WI38 (cell line): ENCODE measurements around the gene MST1.

Experiments used
- H3K4me3 ChIP-seq: 2 replicates; pipeline ENCODE4 v1.5.1; 2011; ENCODE audit warnings: low read depth, mild to moderate bottlenecking, control low read depth, low read length
- TF ChIP-seq, protein P1 (sequence below): IDR thresholded peaks from 2 replicates; pipeline ENCODE4 v1.5.1; 2012; ENCODE audit warnings: low read depth, mild to moderate bottlenecking, control low read depth, low read length

Gene MST1

DNA sequence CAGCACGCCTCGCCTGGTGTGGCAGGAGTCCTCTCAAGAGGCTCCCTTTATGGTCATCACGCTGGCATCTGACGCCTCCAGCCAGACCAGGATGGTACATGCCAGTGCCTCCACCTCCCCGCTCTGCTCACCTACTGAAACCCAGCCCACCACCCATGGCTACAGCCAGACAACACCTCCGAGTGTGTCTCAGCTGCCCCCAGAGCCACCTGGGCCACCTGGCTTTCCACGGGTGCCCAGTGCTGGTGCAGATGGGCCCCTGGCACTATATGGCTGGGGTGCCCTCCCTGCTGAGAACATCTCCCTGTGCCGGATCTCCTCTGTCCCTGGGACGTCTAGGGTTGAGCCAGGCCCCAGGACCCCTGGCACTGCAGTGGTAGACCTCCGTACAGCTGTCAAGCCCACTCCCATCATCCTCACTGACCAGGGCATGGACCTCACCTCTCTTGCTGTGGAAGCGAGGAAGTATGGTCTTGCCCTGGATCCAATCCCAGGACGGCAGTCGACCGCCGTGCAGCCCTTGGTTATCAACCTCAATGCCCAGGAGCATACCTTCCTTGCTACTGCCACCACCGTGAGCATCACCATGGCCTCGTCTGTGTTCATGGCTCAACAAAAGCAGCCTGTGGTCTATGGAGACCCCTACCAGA lies 35.0 kb downstream of the MST1 start:
- TF ChIP-seq, protein P1, sequence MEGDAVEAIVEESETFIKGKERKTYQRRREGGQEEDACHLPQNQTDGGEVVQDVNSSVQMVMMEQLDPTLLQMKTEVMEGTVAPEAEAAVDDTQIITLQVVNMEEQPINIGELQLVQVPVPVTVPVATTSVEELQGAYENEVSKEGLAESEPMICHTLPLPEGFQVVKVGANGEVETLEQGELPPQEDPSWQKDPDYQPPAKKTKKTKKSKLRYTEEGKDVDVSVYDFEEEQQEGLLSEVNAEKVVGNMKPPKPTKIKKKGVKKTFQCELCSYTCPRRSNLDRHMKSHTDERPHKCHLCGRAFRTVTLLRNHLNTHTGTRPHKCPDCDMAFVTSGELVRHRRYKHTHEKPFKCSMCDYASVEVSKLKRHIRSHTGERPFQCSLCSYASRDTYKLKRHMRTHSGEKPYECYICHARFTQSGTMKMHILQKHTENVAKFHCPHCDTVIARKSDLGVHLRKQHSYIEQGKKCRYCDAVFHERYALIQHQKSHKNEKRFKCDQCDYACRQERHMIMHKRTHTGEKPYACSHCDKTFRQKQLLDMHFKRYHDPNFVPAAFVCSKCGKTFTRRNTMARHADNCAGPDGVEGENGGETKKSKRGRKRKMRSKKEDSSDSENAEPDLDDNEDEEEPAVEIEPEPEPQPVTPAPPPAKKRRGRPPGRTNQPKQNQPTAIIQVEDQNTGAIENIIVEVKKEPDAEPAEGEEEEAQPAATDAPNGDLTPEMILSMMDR: no peak
- no peak overlapping the region for H3K4me3 ChIP-seq

DNA sequence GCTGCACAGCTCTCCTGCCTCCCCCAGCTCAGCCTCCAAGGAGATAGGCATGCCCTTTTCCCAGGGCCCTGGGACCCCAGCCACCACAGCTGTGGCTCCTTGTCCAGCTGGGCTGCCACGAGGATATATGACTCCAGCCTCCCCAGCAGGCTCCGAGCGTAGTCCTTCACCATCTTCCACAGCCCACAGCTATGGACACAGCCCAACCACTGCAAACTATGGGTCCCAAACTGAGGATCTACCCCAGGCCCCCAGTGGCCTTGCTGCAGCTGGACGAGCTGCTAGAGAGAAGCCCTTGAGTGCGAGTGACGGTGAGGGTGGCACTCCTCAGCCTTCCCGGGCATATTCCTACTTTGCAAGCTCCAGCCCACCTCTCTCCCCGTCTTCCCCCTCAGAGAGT lies 35.7 kb downstream of the MST1 start:
- TF ChIP-seq, protein P1: no peak
- no peak overlapping the region for H3K4me3 ChIP-seq

DNA sequence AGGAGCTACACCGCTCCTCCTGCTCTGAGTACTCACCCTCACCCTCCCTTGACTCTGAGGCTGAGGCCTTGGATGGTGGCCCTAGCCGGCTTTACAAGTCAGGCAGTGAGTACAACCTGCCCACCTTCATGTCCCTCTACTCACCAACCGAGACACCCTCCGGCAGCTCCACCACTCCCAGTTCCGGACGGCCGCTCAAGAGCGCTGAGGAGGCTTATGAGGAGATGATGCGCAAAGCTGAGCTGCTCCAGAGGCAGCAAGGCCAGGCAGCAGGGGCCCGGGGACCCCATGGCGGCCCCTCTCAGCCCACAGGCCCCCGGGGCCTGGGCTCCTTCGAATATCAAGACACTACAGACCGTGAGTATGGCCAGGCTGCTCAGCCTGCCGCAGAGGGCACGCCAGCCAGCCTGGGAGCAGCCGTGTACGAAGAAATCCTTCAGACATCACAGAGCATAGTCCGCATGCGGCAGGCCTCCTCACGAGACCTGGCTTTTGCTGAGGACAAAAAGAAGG lies 36.3 kb downstream of the MST1 start:
- TF ChIP-seq, protein P1: no peak
- no peak overlapping the region for H3K4me3 ChIP-seq

DNA sequence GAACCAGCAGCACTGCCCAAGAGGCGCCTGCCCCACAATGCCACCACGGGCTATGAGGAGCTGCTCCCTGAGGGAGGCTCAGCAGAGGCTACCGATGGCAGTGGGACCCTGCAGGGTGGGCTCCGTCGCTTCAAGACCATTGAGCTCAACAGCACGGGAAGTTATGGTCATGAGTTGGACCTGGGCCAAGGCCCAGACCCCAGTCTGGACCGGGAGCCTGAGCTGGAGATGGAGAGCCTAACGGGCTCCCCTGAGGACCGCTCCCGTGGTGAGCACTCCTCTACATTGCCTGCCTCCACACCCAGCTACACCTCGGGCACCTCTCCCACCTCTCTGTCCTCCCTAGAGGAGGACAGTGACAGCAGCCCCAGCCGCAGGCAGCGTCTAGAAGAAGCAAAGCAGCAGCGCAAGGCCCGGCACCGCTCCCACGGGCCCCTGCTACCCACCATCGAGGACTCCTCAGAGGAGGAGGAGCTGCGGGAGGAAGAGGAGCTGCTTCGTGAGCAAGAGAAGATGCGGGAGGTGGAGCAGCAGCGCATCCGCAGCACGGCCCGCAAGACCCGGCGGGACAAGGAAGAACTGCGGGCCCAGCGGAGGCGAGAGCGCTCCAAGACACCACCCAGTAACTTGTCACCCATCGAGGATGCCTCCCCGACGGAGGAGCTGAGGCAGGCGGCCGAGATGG lies 36.9 kb downstream of the MST1 start:
- no peak overlapping the region for H3K4me3 ChIP-seq
- TF ChIP-seq, protein P1: no peak

DNA sequence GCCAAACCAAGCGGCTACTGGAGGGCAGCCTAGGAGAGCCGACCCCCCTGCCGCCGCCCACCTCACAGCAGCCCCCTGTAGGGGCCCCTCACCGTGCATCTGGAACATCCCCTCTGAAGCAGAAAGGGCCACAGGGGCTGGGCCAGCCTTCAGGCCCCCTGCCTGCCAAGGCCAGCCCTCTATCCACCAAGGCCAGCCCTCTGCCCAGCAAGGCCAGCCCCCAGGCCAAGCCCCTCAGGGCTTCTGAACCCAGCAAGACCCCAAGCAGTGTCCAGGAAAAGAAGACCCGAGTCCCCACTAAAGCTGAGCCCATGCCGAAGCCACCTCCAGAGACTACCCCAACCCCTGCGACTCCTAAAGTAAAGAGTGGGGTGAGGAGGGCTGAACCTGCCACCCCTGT lies 38.6 kb downstream of the MST1 start:
- TF ChIP-seq, protein P1: no peak
- H3K4me3 ChIP-seq: no peak overlapping the region

DNA sequence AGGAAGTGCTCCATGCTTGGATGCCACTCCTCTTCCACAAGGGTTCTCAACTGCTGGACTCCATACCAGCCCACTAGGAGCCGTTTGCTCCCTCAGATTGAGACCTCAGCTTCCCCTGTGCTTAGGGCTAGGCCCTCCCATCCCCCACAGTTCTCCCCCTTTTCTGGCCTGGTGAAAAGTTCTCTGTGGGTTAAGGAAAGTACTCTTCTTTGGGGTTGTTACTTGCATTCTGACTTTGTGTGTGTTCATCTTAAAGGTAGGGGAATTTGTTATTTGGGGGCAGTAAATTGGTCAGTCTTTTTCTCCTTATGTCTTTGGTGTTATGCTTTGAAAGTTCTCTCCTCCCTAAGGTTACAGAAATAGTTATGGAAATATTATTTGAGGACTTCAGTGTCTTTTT lies 39.1 kb downstream of the MST1 start:
- TF ChIP-seq, protein P1: no peak
- H3K4me3 ChIP-seq: no peak overlapping the region

DNA sequence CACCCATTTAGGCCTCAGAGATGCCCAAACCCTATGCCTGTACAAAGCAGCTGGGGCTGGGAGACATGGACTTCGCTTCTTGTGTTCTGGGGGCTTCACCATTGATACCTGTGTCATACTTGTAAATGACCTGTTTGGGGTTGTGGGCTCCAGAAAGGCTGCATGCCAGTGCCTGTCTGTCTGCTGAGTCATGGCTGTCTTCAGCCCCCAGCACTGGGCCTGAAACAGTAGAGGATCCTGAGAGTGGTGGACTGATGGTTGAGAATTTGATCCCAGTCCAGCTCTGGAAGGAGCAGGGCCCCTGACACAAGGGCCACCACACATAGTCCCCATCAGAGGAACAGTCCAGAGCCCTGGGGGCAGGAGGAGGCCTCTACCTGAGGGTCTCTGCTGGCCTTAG lies 39.7 kb downstream of the MST1 start:
- H3K4me3 ChIP-seq: no peak overlapping the region
- TF ChIP-seq, protein P1: no peak
